AG04449 (cell line): ENCODE measurements around the gene CCDC97.

ENCODE experiments used
- CTCF ChIA-PET: fragments of 350-600 bp; formaldehyde crosslinking; extraction: SDS; loops from one replicate; lab custom pipeline; 2021; ENCODE audit warnings: antibody characterized with exemption; lab: Yijun Ruan, JAX
- POLR2A ChIA-PET: fragments of 400-600, 350-600 bp; formaldehyde crosslinking; extraction: SDS; loops from one replicate; lab custom pipeline; 2020; ENCODE audit warnings: antibody characterized with exemption, inconsistent platforms; lab: Yijun Ruan, JAX
- DNase-seq: peaks from one replicate; pipeline ENCODE4 v3.0.0-alpha.2; 2010; ENCODE audit warnings: low read depth, low spot score
- H3K4me3 ChIP-seq: 2 replicates; pipeline ENCODE4 v1.5.1; 2011; ENCODE audit warnings: low read depth, mild to moderate bottlenecking, control low read depth, low read length
- TF ChIP-seq, protein P1 (sequence below): IDR thresholded peaks from one replicate; pipeline ENCODE4 v1.5.1; 2011; ENCODE audit warnings: mild to moderate bottlenecking, moderate library complexity, low read length, control low read depth, inconsistent platforms; ENCODE audit not compliant: insufficient read depth; ENCODE audit errors: missing control alignments

Gene CCDC97

GRCh38 chr19:41311072-41311471 is 1.1 kb downstream of the CCDC97 start:
- H3K4me3 ChIP-seq: peak overlapping the region; percentile 92
- DNase-seq: no peak
- TF ChIP-seq, protein P1, sequence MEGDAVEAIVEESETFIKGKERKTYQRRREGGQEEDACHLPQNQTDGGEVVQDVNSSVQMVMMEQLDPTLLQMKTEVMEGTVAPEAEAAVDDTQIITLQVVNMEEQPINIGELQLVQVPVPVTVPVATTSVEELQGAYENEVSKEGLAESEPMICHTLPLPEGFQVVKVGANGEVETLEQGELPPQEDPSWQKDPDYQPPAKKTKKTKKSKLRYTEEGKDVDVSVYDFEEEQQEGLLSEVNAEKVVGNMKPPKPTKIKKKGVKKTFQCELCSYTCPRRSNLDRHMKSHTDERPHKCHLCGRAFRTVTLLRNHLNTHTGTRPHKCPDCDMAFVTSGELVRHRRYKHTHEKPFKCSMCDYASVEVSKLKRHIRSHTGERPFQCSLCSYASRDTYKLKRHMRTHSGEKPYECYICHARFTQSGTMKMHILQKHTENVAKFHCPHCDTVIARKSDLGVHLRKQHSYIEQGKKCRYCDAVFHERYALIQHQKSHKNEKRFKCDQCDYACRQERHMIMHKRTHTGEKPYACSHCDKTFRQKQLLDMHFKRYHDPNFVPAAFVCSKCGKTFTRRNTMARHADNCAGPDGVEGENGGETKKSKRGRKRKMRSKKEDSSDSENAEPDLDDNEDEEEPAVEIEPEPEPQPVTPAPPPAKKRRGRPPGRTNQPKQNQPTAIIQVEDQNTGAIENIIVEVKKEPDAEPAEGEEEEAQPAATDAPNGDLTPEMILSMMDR: no peak
- POLR2A ChIA-PET: interaction anchor here (0.7 to 2.4 kb wide), 5 partner anchors 9 to 48 kb away, joined by 3 to 9 read pairs (median 4); no protein-coding TSS in a partner anchor
- CTCF ChIA-PET: interaction anchor here (0.9 to 7.1 kb wide), 4 partner anchors 10 to 105 kb away, joined by 3 to 164 read pairs (median 66); no protein-coding TSS in a partner anchor

DNA sequence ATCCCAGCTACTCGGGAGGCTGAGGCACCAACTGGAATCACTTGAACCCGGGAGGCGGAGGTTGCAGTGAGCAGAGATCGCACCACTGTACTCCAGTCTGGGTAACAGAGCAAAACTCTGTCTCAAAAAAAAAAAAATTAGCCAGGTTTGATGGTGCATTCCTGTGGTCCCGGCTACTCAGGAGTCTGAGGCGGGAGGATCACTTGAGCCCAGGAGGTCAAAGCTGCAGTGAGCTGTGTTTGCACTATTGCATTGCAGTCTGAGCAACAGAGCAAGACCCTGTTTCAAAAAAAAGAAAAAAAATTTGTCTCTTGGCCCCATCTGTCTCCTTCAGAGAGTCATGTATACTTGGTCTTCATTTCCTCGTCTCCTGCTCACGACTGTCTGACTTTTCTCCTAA is 1.6 kb downstream of the CCDC97 start:
- TF ChIP-seq, protein P1: no peak
- H3K4me3 ChIP-seq: peak overlapping the region; percentile 92
- no peak for DNase-seq
- ChIA-PET POLR2A (interaction anchor here (0.7 to 2.4 kb wide), 3 partner anchors 10 to 49 kb away, joined by 4 to 9 read pairs (median 5); no protein-coding TSS in a partner anchor), CTCF (interaction anchor here (0.9 to 5.5 kb wide), 3 partner anchors 9 to 16 kb away, joined by 3 to 164 read pairs (median 7); no protein-coding TSS in a partner anchor)

- TF ChIP-seq, protein P1: no peak
- DNase-seq: no peak
- POLR2A ChIA-PET: no interaction called here
- H3K4me3 ChIP-seq: no peak overlapping the region
- CTCF ChIA-PET: interaction anchor here (0.6 to 2.0 kb wide), 3 partner anchors 8 to 39 kb away, joined by 3 to 16 read pairs (median 3); no protein-coding TSS in a partner anchor
Observed at GRCh38 chr19:41316306-41316920, 6.4 kb downstream of the CCDC97 start.

DNA sequence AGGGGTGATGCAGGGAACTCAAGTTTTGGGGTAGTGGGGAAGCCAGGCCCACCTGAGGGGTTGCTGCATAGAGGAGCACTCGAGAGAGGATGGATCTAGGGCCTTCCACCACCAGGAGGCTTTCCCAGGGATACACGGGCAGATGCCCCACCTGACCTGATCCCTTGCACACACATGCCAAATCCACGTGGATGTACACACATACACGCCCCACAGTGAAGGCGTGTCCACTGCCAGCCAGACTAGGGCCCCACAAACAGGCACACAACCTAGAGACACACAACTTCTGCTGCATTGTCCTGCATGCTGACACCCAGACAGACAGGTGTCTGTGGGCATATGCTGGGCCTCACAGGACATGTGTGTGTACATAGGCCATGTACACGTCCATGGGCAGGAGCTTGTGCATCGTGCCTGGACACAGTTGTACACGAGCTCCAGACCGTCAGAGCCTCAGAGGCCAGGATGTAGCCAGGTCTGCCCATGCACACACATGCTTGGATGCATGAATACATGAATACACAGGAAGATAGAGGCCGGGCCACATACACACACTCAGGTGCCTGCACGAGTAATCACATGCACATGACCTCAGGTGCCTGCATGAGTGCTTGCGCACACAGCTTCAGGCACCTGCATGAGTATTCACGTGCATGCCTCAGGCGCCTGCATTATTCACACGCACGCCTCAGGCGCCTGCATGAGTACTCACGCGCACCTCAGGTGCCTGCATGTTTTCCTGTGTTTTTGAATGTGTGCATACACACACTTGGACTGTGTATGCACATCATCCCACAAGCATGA is 8.9 kb downstream of the CCDC97 start:
- TF ChIP-seq, protein P1: no peak
- H3K4me3 ChIP-seq: no peak overlapping the region
- CTCF ChIA-PET: interaction anchor here (7.9 kb wide), 1 partner anchor 11 kb away, joined by 53 read pairs; no protein-coding TSS in a partner anchor
- POLR2A ChIA-PET: no interaction called here
- no peak for DNase-seq

DNA sequence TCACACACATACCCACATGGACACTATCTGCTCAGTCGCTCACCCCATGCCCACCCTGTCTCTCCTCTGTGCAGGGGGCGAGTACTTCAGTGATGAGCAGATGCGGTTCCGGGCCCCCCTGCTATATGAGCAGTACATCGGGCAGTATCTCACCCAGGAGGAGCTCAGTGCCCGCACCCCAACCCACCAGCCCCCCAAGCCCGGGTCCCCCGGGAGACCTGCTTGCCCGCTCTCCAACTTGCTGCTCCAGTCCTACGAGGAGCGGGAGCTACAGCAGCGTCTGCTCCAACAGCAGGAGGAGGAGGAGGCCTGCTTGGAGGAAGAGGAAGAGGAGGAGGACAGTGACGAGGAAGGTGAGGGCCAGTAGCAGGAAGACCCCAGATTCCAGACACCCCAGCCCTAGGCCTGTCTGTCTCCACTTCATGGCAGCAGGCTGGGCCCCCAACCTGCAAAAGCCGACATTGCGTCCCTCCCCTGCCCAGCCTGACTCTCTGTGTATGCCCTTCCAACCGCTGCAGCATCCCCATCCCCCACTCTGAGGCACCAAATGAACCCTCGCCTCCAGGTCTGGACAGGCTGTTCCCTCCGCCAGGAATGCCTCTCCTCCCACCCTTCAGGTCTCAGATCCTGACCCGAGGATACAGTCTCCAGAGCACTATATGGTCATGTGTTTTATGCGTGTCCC is 9.7 kb downstream of the CCDC97 start:
- TF ChIP-seq, protein P1: no peak
- no peak overlapping the region for H3K4me3 ChIP-seq
- POLR2A ChIA-PET: no interaction called here
- no peak for DNase-seq
- CTCF ChIA-PET: interaction anchor here (1.5 to 7.9 kb wide), 2 partner anchors 12 to 33 kb away, joined by 5 to 53 read pairs; no protein-coding TSS in a partner anchor
